ENCODE data around the gene MRPL51. TPM values are rescaled to one million over a fixed set of nuclear protein-coding genes. Genes with fewer than 3 reads are reported as not detected.
A peak's percentile ranks its signal among the peaks of the same experiment; 100 is the strongest.

MRPL51 gene
- total and polyA plus RNA-seq, 9 of the 15 experiments (the other 6 are each of a cell fraction or from before 2014, with no cell fraction given): 127 to 727 (median 208) TPM

DNA sequence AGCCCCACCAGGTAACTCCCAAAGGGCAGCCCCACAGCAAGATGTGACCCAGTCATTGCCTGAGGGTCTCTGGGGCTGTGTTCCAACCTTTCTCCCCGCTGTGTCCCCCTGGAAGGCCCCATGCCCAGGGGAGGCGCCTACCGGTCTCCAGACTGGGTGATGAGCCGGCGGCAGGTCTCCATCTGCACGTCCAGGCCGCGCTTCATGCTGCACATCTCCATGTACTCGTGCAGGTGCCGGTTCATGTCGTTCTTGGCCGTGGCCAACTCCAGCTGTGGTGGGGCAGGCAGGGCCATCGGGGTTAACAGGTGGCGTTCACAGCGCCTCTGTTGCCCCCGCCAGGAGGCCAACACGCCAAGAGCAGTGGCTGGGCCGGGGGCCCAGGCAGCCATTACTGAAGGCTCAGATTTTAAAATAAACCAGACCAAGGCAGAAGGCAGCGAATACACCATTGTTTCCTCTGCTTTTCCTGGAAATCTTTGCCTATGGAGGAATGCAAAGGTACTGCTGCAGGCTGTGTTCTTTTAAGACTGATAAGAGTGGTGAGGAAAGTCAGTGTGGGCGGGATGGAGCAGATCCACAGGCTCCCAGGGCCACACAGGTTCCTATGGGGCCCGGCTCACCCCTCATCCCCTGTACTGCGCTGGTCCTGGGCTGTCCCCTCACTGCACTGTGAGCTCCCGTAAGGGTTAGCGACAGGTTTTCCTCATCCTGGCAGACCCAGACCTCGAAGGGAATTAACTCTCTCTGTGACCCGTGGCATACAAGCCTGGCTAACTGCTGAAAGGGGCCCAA is 48.5 kb upstream of the MRPL51 start (continued):
- TF ChIP-seq PPARD (CRISPR knock-in tag; IDR thresholded peaks at IDR 0.05) (no peak), HNRNPUL1 (IDR thresholded peaks at IDR 0.05; ENCODE audit: low read length) (no peak), RBM39 (optimal IDR thresholded peaks at IDR 0.05; ENCODE audit: low read depth, low read length) (no peak), FOXJ3 (CRISPR knock-in tag; IDR thresholded peaks at IDR 0.05) (no peak), TCF7L2 (IDR thresholded peaks at IDR 0.05; ENCODE audit: low read depth, low read length) (no peak), MXI1 (IDR thresholded peaks at IDR 0.05; ENCODE audit: low read depth, low read length) (no peak), FOXK1 (CRISPR knock-in tag; IDR thresholded peaks at IDR 0.05; ENCODE audit: borderline replicate concordance) (no peak), ZNF239 (CRISPR knock-in tag; IDR thresholded peaks at IDR 0.05) (peak; percentile 38; the same call in 1 of the 2 replicates), NFATC3 (IDR thresholded peaks at IDR 0.05) (no peak), TCF3 (CRISPR knock-in tag; IDR thresholded peaks at IDR 0.05) (no peak), CBFA2T3 (IDR thresholded peaks at IDR 0.05) (0 out of 2 replicates have a peak, but pooled peaks have one; percentile 27), TEAD1 (CRISPR knock-in tag; IDR thresholded peaks at IDR 0.05) (no peak), GATAD2A (IDR thresholded peaks at IDR 0.05) (no peak), IRF2 (CRISPR knock-in tag; IDR thresholded peaks at IDR 0.05) (no peak), ZNF75A (CRISPR knock-in tag; IDR thresholded peaks at IDR 0.05) (no peak), NONO (IDR thresholded peaks at IDR 0.05; ENCODE audit: low read depth in 2 of 2, low read length in 1 of 2) (no peak), GTF2E2 (tag; IDR thresholded peaks at IDR 0.05) (no peak), ZNF121 (CRISPR knock-in tag; conservative IDR thresholded peaks at IDR 0.05) (no peak), YY1 (IDR thresholded peaks at IDR 0.05; ENCODE audit: borderline replicate concordance in 1 of 3, control insufficient read depth in 1 of 3, extremely low read depth in 1 of 3, insufficient read depth in 3 of 3, insufficient read length in 1 of 3, insufficient replicate concordance in 2 of 3, low read depth in 1 of 3, low read length in 2 of 3) (peak in 1 of 3 experiments; percentile 46)
- TF ChIP-seq, protein P1, sequence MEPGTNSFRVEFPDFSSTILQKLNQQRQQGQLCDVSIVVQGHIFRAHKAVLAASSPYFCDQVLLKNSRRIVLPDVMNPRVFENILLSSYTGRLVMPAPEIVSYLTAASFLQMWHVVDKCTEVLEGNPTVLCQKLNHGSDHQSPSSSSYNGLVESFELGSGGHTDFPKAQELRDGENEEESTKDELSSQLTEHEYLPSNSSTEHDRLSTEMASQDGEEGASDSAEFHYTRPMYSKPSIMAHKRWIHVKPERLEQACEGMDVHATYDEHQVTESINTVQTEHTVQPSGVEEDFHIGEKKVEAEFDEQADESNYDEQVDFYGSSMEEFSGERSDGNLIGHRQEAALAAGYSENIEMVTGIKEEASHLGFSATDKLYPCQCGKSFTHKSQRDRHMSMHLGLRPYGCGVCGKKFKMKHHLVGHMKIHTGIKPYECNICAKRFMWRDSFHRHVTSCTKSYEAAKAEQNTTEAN (CRISPR knock-in tag; IDR thresholded peaks at IDR 0.05): no peak
- TF ChIP-seq, protein P2, sequence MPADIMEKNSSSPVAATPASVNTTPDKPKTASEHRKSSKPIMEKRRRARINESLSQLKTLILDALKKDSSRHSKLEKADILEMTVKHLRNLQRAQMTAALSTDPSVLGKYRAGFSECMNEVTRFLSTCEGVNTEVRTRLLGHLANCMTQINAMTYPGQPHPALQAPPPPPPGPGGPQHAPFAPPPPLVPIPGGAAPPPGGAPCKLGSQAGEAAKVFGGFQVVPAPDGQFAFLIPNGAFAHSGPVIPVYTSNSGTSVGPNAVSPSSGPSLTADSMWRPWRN (IDR thresholded peaks at IDR 0.05; ENCODE audit: low read depth): no peak
- TF ChIP-seq, protein P3, sequence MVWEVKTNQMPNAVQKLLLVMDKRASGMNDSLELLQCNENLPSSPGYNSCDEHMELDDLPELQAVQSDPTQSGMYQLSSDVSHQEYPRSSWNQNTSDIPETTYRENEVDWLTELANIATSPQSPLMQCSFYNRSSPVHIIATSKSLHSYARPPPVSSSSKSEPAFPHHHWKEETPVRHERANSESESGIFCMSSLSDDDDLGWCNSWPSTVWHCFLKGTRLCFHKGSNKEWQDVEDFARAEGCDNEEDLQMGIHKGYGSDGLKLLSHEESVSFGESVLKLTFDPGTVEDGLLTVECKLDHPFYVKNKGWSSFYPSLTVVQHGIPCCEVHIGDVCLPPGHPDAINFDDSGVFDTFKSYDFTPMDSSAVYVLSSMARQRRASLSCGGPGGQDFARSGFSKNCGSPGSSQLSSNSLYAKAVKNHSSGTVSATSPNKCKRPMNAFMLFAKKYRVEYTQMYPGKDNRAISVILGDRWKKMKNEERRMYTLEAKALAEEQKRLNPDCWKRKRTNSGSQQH (CRISPR knock-in tag; IDR thresholded peaks at IDR 0.05): no peak
